Fibroblast of villous mesenchyme (primary cell): ENCODE measurements around the gene USP14. TPM values are rescaled to one million over a fixed set of nuclear protein-coding genes. Genes with fewer than 3 reads are reported as not detected.
A peak's percentile ranks its signal among the peaks of the same experiment; 100 is the strongest.

Experiments used
- DNase-seq: peaks from one replicate; pipeline ENCODE4 v3.0.0-alpha.2; 2010; ENCODE audit warnings: low read depth
- H3K4me3 ChIP-seq: 2 replicates; pipeline ENCODE4 v1.5.1; 2011; ENCODE audit warnings: low read depth, mild to moderate bottlenecking, low read length
- total RNA-seq: library from RNA; depleted of rRNA; stranded (reverse); fragments of >200 nt; gene quantifications from 2 replicates; pipeline ENCODE4 v1.2.3, GENCODE V29; 2012
- TF ChIP-seq, protein P1 (sequence below): IDR thresholded peaks from 2 replicates; pipeline ENCODE4 v1.5.1; 2012; ENCODE audit warnings: low read depth, mild to moderate bottlenecking, low read length; ENCODE audit not compliant: insufficient read depth

The USP14 gene
- total RNA-seq, 1 donor: 27.6 TPM

- TF ChIP-seq, protein P1, sequence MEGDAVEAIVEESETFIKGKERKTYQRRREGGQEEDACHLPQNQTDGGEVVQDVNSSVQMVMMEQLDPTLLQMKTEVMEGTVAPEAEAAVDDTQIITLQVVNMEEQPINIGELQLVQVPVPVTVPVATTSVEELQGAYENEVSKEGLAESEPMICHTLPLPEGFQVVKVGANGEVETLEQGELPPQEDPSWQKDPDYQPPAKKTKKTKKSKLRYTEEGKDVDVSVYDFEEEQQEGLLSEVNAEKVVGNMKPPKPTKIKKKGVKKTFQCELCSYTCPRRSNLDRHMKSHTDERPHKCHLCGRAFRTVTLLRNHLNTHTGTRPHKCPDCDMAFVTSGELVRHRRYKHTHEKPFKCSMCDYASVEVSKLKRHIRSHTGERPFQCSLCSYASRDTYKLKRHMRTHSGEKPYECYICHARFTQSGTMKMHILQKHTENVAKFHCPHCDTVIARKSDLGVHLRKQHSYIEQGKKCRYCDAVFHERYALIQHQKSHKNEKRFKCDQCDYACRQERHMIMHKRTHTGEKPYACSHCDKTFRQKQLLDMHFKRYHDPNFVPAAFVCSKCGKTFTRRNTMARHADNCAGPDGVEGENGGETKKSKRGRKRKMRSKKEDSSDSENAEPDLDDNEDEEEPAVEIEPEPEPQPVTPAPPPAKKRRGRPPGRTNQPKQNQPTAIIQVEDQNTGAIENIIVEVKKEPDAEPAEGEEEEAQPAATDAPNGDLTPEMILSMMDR: no peak
- no peak overlapping the region for H3K4me3 ChIP-seq
These were observed 23.4 kb downstream of the USP14 start for GRCh38 chr18:181711-182110.

DNA sequence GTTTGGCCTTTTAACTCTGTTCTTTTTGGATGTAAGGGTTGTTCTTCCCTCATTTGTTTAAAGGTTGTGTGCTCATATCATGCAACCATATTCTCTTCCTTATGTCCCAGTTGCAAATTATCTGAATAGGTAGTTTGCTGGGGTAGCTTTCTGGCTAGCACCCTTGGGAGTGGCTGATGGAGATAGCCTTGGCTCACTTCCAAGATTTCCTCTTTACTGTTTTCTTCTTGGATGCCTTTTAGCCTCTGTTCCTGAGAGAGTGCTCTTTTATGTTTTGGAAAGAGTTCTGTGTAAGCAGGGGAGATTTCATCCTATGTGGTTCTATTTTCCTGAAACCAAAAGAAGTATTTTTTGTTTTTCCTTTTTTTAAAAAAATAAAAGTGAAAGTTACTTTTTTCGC lies 25.4 kb downstream of the USP14 start:
- H3K4me3 ChIP-seq: no peak overlapping the region
- TF ChIP-seq, protein P1: no peak
- peak; percentile 41 for DNase-seq

More at GRCh38 chr18:181711-182110, 23.4 kb downstream of the USP14 start:
- no peak for DNase-seq

- no peak for DNase-seq
- TF ChIP-seq, protein P1: no peak
- no peak overlapping the region for H3K4me3 ChIP-seq
These were observed 30.9 kb downstream of the USP14 start for GRCh38 chr18:189254-189653.

GRCh38 chr18:191725-192124 lies 33.4 kb downstream of the USP14 start:
- TF ChIP-seq, protein P1: no peak
- no peak for DNase-seq
- H3K4me3 ChIP-seq: no peak overlapping the region

DNA sequence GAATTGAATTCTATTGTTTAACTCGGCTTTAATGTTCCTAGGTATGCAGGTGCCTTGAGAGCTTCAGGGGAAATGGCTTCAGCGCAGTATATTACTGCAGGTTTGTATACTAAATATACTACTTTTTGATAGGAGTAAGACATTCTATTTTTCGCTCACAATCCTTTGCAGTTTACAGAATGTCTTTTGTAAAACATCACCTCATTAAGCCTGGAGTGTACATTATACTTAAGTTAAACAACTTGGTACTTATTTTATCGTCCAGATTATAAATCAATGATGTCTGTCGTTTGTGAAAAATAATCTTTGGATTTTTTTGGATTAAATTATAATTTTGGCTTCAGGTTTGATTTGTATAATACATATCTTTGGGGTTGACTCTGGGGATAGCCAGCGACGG lies 34.4 kb downstream of the USP14 start:
- H3K4me3 ChIP-seq: no peak overlapping the region
- no peak for DNase-seq
- TF ChIP-seq, protein P1: no peak

DNA sequence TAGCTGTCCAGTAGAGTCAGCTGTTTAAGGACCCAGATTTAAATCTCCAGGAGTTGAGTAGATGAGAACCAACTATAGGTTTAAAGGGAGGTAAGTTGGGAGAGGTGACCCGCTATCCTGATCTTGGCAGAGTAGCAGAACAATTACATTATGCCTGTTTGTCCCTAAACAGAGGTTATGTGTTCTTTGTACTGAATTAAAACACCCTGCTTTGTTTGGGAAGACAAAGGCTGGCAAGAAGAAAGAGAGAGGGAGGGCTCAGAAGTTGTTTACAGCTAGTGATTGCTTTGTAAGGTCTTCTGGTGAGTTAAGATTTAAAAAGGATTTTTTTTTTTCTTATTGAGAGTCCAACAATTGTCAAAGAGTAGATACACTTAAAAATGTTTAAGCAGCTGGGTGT lies 37.3 kb downstream of the USP14 start:
- TF ChIP-seq, protein P1: no peak

DNA sequence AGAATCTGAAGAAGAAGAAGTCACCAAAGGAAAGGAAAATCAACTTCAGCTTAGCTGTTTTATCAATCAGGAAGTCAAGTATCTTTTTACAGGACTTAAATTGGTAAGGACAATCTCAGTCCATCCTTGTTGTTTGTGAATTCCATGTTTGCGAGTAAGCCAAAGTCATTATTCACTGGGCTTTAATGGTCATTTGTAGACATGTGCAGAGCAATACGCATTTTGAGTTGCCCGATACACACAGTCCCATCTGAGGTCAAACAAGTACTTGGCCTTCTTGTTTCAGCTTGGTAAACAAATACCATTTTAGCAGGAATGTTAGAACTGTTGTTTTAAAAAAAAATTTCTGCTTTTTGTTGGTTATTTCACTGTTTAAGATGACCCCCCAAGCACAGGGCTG lies 40.9 kb downstream of the USP14 start:
- peak; percentile 74 for DNase-seq
- TF ChIP-seq, protein P1: no peak
- no peak overlapping the region for H3K4me3 ChIP-seq

More for the DNA sequence above, 37.3 kb downstream of the USP14 start:
- no peak for DNase-seq
- H3K4me3 ChIP-seq: no peak overlapping the region
